ENCODE data around the gene EPAS1. TPM values are rescaled to one million over a fixed set of nuclear protein-coding genes. Genes with fewer than 3 reads are reported as not detected.

Gene EPAS1
- total and polyA plus RNA-seq, 2 of the 13 experiments (the other 11 are each of a cell fraction or from before 2014, with no cell fraction given), result 47.1 to 182 TPM

DNA sequence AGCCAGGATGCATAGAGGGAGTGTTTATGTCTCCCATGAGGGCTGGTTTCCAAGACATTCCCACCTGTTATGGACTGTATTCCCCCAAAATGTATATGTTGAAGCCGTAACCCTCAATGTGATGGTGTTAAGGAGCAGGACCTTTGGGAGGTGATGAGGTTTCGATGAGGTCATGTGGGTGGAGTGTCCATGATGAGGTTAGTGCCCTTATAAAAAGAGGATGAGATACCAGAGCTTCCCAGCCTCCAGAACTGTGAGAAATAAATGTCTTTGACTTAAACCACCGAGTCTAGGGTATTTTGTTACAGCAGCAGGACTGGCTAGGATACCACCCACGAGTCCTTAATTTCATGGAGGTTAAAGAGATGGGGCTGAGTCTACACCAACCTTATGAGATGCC, 22.6 kb upstream of the EPAS1 start:
- in situ Hi-C loops (cut with HindIII; ENCODE audit: extremely low pct_ligation_motif_present, low pct_unique_long_range_greater_than_20kb), result no loop called here
- Histone ChIP-seq H2AFZ (ENCODE audit: low read length) (no peak overlapping the region), H3K9ac (ENCODE audit: insufficient read depth, low read depth, low read length) (no peak overlapping the region), H3K36me3 (replicated peaks in 1 of 2; ENCODE audit: control insufficient read depth in 1 of 2, insufficient read depth in 2 of 2, low read length in 2 of 2) (no peaks in the 10 kb centered on the region), H3K27me3 (ENCODE audit: control insufficient read depth in 1 of 2, insufficient read depth in 2 of 2, low read length in 2 of 2) (peaks cover 0 to 23% of the 10 kb centered on the region in 2 experiments; a peak in 3 of 5 replicates), H3K27ac (ENCODE audit: extremely low read length, insufficient read depth, low read length) (no peak overlapping the region), H4K20me1 (ENCODE audit: insufficient read depth, low read length) (no peaks in the 10 kb centered on the region), H3K4me2 (ENCODE audit: low read depth, low read length) (no peak overlapping the region), H3K4me1 (ENCODE audit: insufficient read depth, low read length) (peaks cover 40% of the 10 kb centered on the region), H3K9me3 (ENCODE audit: low read length) (no peaks in the 10 kb centered on the region), H3K79me2 (ENCODE audit: insufficient read depth, low read length) (no peaks in the 10 kb centered on the region), H3K4me3 (replicated peaks in 1 of 3; ENCODE audit: insufficient read depth in 1 of 3, low read depth in 2 of 3, low read length in 3 of 3) (no peak overlapping the region)
- FAIRE-seq, result no peak
- intact Hi-C loops (cut with micrococcal nuclease; ENCODE audit: unreplicated experiment), result no loop called here
- BruUV-seq (replicated peaks), result no TSS peak
- ATAC-seq, result no peak
- POLR2A ChIA-PET, result interaction anchor here (0.9 kb wide), 1 partner anchor 45 kb away, joined by 3 read pairs; no protein-coding TSS in a partner anchor
- CTCF ChIA-PET (ENCODE audit: low intra/inter-chr PET ratio, low total read pairs), result no interaction called here
- no peak for DNase-seq (ENCODE audit: low spot score)
- TF ChIP-seq ZNF12 (CRISPR knock-in tag; IDR thresholded peaks at IDR 0.05) (peak; percentile 74), ZNF75D (CRISPR knock-in tag; IDR thresholded peaks at IDR 0.05; ENCODE audit: borderline replicate concordance) (no peak), GABPA (IDR thresholded peaks at IDR 0.05; ENCODE audit: low read depth, low read length) (no peak), GABPA (CRISPR knock-in tag; IDR thresholded peaks at IDR 0.05; ENCODE audit: low read depth) (no peak), PLRG1 (conservative IDR thresholded peaks at IDR 0.05) (no peak), NFIB (CRISPR knock-in tag; IDR thresholded peaks at IDR 0.05; ENCODE audit: borderline replicate concordance) (0 out of 2 replicates have a peak, but pooled peaks have one; percentile 37)
- WGBS (ENCODE audit: low lambda C conversion rate), result 63% methylated on average over 4 of the region's 4 CpGs

DNA sequence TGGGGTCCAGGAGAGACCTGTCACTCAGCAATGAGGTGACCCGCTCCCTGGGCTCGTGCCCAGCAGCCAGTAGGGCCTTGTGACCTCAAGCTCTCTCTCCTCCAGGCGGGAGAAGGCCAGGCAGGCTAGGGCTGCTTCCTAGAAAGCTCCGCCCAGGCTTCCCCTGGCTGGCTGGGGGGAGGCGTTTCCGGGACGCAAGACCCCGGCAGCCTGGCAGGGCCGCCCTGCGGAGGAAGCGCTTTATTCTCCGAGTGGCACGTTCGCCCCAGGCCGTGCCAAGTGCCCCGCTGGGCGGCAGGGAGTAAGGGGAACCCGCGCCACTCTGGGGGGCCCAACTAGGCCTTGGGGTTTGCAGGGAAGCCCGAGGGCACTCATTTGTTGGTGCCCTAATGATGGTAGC, 21.2 kb upstream of the EPAS1 start:
- ATAC-seq (no peak), FAIRE-seq (no peak), DNase-seq (ENCODE audit: low spot score) (no peak)
- BruUV-seq (replicated peaks), result no TSS peak
- Histone ChIP-seq H4K20me1 (ENCODE audit: insufficient read depth, low read length) (no peaks in the 10 kb centered on the region), H3K79me2 (ENCODE audit: insufficient read depth, low read length) (no peaks in the 10 kb centered on the region), H3K27me3 (ENCODE audit: control insufficient read depth in 1 of 2, insufficient read depth in 2 of 2, low read length in 2 of 2) (peaks cover 0 to 15% of the 10 kb centered on the region in 2 experiments; a peak in 3 of 5 replicates), H3K9me3 (ENCODE audit: low read length) (no peaks in the 10 kb centered on the region), H3K4me3 (replicated peaks in 1 of 3; ENCODE audit: insufficient read depth in 1 of 3, low read depth in 2 of 3, low read length in 3 of 3) (no peak overlapping the region), H3K9ac (ENCODE audit: insufficient read depth, low read depth, low read length) (no peak overlapping the region), H3K36me3 (replicated peaks in 1 of 2; ENCODE audit: control insufficient read depth in 1 of 2, insufficient read depth in 2 of 2, low read length in 2 of 2) (no peaks in the 10 kb centered on the region), H3K27ac (ENCODE audit: extremely low read length, insufficient read depth, low read length) (no peak overlapping the region), H3K4me1 (ENCODE audit: insufficient read depth, low read length) (peaks cover 40% of the 10 kb centered on the region), H2AFZ (ENCODE audit: low read length) (no peak overlapping the region), H3K4me2 (ENCODE audit: low read depth, low read length) (no peak overlapping the region)
- POLR2A ChIA-PET, result interaction anchor here (1.4 to 2.0 kb wide), 3 partner anchors 21 to 273 kb away, joined by 3 to 6 read pairs (median 4); partner anchors contain the start of gene EPAS1
- intact Hi-C loops (cut with micrococcal nuclease; ENCODE audit: unreplicated experiment), result no loop called here
- in situ Hi-C loops (cut with HindIII; ENCODE audit: extremely low pct_ligation_motif_present, low pct_unique_long_range_greater_than_20kb), result no loop called here
- CTCF ChIA-PET (ENCODE audit: low intra/inter-chr PET ratio, low total read pairs), result no interaction called here
- TF ChIP-seq ZNF251 (CRISPR knock-in tag; IDR thresholded peaks at IDR 0.05) (no peak), CEBPG (CRISPR knock-in tag; IDR thresholded peaks at IDR 0.05) (no peak), MLLT10 (CRISPR knock-in tag; IDR thresholded peaks at IDR 0.05) (no peak), RXRB (CRISPR knock-in tag; IDR thresholded peaks at IDR 0.05; ENCODE audit: borderline replicate concordance) (no peak), ZNF841 (CRISPR knock-in tag; IDR thresholded peaks at IDR 0.05; ENCODE audit: borderline replicate concordance) (no peak), THYN1 (CRISPR knock-in tag; IDR thresholded peaks at IDR 0.05; ENCODE audit: borderline replicate concordance, low read depth) (no peak)
- TF ChIP-seq, protein P1, sequence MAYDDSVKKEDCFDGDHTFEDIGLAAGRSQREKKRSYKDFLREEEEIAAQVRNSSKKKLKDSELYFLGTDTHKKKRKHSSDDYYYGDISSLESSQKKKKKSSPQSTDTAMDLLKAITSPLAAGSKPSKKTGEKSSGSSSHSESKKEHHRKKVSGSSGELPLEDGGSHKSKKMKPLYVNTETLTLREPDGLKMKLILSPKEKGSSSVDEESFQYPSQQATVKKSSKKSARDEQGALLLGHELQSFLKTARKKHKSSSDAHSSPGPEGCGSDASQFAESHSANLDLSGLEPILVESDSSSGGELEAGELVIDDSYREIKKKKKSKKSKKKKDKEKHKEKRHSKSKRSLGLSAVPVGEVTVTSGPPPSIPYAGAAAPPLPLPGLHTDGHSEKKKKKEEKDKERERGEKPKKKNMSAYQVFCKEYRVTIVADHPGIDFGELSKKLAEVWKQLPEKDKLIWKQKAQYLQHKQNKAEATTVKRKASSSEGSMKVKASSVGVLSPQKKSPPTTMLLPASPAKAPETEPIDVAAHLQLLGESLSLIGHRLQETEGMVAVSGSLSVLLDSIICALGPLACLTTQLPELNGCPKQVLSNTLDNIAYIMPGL (CRISPR knock-in tag; IDR thresholded peaks at IDR 0.05; ENCODE audit: borderline replicate concordance in 1 of 2, low read depth in 1 of 2), result no peak
- 69% methylated on average over 17 of the region's 20 CpGs for WGBS (ENCODE audit: low lambda C conversion rate)
